AG09309 (cell line): ENCODE data around the gene ZNF835.

Source experiments
- DNase-seq: peaks from one replicate; pipeline ENCODE4 v3.0.0-alpha.2; 2010; ENCODE audit warnings: low read depth
- H3K4me3 ChIP-seq: 2 replicates; pipeline ENCODE4 v1.5.1; 2011; ENCODE audit warnings: mild to moderate bottlenecking, low read depth, low read length, moderate library complexity; ENCODE audit not compliant: control insufficient read depth
- TF ChIP-seq, protein P1 (sequence below): IDR thresholded peaks from 2 replicates; pipeline ENCODE4 v1.5.1; 2011; ENCODE audit warnings: mild to moderate bottlenecking, low read depth, low read length, inconsistent platforms; ENCODE audit not compliant: insufficient read depth, control insufficient read depth; ENCODE audit errors: missing control alignments

Gene ZNF835

DNA sequence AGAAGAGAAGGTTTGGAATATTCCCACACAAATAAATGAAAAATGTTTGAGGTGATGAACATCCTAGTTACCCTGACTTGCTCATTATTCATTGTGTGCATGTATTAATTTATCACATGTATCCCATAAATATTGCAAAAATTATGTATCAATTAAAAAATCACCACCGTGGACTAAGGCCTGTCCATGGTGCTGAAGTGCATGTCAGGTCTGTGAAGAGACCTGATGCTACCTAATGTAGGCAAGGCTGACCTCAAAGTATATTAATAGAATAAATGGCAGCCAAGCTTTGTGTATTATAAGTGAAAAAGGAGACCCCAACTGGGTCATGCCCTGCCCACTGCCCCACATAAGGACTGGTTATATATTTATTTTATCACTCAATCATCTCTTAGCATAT, 34.4 kb upstream of the ZNF835 start:
- no peak overlapping the region for H3K4me3 ChIP-seq
- DNase-seq, result no peak
- TF ChIP-seq, protein P1, sequence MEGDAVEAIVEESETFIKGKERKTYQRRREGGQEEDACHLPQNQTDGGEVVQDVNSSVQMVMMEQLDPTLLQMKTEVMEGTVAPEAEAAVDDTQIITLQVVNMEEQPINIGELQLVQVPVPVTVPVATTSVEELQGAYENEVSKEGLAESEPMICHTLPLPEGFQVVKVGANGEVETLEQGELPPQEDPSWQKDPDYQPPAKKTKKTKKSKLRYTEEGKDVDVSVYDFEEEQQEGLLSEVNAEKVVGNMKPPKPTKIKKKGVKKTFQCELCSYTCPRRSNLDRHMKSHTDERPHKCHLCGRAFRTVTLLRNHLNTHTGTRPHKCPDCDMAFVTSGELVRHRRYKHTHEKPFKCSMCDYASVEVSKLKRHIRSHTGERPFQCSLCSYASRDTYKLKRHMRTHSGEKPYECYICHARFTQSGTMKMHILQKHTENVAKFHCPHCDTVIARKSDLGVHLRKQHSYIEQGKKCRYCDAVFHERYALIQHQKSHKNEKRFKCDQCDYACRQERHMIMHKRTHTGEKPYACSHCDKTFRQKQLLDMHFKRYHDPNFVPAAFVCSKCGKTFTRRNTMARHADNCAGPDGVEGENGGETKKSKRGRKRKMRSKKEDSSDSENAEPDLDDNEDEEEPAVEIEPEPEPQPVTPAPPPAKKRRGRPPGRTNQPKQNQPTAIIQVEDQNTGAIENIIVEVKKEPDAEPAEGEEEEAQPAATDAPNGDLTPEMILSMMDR, result no peak

DNA sequence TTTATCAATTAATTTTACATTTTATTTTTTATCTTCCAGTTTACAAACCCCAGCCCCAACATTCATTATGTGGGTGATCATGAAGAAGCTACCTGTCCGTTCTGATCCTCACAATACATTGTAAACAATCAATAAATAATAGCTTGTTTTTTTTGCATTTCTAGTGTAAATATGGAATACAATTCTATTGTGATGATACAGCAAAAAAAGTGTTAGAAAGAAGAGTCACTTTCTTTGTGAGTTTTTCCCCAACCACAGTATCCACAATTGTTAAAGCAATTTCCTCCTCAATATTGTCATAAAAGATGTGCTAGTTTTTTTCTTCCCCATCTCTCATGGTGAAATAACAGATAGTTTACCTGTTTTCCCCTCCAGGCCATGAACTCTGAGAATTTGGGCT, 30.3 kb upstream of the ZNF835 start:
- DNase-seq, result no peak
- no peak overlapping the region for H3K4me3 ChIP-seq
- TF ChIP-seq, protein P1, result no peak

DNA sequence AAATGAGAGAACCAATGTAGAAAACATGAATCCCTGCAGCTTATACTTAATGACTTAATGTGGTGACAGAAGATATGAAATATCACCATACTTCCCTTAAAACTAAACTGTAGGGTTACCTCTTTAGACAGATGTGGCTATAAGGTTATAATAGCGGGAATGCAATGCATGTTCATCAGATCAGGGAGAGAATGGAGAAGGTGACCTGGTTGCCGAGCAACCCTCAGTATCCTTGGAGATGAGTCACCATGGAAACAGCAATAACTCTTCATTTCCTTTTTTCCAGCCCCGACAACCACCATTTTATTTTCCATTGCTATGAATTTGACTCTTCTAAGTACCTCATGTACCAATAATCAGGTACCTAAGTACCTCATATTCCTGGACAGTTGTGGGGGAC, 28.0 kb upstream of the ZNF835 start:
- TF ChIP-seq, protein P1, result no peak
- no peak for DNase-seq
- H3K4me3 ChIP-seq, result no peak overlapping the region

DNA sequence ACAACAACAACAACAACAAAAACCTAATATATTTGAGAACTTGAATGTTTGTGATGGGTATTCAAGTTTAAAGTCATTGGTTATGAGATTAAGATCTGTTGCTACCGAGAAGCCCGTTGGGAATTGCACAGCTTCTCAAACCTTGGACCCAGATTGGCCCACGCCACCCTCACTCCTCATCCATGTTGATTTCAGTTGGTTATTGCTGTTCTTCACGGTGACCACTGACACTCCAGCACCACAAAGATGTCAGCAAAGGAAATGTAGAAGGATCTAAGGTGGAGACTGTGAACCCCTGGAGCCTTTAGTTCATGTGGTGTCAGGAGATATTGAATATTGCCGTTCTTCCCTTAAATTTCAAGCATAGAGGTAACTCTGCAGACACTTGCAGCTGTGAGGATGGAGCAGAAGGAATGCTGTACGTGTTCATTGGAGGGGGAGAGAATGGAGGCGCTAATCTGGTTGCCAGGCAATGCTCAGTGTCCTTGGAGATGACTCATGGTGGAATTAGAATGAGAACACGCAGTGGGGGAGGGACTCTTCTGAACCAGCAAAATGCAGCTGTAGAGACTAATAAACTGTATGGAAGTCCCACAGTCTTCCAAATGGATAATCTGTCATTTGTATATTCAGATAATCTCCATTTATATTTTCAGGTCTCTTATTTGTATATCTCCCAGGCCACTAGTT, 20.8 kb upstream of the ZNF835 start:
- TF ChIP-seq, protein P1, result no peak
- no peak for DNase-seq

DNA sequence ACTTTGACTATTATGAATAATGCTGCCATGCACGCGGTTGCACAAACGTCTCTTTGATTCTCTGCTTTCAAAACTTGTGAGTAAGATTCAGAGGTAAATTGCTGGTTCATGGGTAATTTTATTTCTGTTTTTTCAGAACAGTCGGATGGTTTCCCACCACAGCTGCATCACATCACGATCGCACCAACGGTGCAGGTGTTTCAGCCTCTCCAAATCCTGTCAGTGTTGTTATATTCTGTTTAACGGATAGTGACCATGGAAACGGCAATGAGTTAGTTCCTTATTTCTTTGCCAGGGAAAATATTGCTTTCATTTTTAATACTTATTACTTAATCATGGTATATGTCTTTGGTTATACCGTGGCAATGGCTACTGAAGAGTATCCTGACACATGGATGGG, 19.1 kb upstream of the ZNF835 start:
- TF ChIP-seq, protein P1, result no peak
- DNase-seq, result no peak
- no peak overlapping the region for H3K4me3 ChIP-seq

More for the DNA sequence above, 20.8 kb upstream of the ZNF835 start:
- no peak overlapping the region for H3K4me3 ChIP-seq

DNA sequence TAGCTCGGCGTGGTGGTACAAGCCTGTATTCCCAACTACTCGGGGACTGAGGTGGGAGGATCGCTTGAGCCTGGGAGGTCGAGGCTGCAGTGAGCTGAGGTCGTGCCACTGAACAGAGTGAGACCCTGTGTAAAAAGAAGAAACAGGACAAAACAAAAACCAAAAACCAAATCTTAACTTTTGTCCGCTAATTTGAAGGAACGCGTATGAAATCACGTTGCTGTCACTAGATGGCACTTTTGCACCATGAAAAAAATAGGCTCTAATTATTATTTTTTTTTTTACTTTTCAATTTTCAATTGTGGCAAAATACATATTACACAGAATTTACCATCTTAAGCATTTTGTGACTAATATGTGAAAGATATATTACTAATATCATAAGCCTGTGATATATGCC, 17.6 kb upstream of the ZNF835 start:
- TF ChIP-seq, protein P1, result no peak
- no peak overlapping the region for H3K4me3 ChIP-seq
- no peak for DNase-seq
